ENCODE data around the gene KCNA10.

Gene KCNA10

DNA sequence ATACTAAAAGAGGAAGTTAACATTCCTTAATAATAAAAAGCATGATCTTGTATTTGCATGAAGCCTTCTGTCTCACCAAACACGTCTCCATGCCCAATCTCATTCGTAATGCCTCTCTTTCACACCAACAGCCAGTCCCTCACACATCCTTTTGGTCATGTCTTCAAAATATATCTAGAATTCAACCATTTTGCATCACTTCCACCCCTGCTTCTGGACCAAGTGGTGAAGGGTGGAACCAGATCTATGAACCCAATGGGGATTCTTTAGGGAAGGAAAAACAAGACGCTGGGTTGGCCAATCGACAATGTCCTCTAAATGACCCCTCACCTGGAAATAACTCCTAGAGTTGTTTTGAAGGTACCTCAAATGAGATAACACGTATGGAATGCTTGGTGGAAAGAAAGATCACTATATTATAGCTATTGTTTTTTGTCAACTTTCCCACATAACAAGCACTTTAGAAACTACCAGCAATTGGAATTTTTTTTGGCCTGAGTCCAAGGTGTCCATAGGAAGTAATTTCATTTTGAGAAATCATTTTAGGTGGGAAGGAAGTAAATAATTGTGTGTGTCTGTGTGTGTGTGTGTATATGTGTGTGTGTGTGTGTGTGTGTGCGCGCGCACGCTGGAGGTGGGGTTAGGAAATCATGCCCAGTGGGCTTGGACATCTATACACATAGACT is at the start of gene KCNA10:
KCNA10 (minus strand) TSS at position 51 of the 686 bp plus-strand sequence. CDS start 388 bp downstream, outside the sequence.
- DNase-seq, result no peak

DNA sequence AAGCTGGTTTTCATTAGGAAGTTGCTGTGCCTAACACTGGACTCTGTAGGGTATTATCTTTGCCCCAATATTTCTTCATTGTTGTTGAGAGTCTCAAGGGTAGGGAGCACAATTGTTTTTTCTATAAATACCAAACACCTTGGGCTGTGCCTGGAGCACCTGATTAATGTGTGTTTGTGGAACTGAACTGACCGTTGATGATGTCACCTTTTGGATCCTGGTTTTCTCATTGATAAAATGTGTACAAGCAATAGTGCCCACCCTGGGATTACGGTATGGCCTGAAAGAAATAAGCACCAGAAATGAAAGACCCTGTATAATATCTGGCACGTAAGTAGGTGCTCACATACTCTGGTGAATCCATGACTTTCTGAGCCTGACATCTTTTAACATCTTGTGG is 47.9 kb upstream of the KCNA10 start:
- DNase-seq, result no peak

DNA sequence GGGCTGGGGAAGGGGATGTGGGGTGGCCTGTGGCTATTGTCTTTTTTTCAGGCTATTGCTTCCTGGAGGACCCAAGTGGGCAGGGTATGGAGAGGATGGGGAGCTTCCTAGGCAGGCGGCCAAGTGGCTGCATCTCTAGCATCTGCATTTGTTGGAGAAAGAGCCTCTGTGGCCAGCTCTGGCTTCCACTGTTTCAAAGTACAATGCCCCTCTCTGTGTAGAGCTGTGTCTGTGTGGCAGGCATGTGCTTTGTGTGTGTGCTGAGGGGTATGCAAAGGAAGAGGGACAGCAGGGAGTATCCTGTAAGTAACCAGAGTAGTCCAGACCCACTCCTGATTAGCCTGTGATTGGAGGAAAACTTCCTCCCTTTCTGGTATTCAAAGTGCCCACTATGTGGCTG is 46.6 kb upstream of the KCNA10 start:
- no peak for DNase-seq

DNA sequence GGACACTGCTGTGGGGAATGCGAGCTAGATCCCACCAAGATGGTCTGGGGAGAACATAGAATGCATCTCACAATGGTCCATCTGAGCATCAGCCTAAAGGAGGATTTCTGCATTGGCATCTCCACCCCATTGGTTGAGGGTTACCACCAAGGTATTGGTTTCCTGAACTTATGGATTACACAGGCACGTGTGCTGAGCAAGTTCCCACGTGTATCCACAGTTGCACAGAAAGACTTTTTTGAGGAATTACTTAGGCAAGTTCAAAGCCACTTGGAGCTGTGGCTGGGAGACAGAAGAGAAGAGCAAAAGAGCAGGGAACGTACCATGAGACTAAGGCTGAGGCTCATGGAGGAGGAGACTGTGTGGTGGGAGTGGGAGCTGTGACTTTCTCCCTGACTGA is 44.1 kb upstream of the KCNA10 start:
- DNase-seq, result no peak

DNA sequence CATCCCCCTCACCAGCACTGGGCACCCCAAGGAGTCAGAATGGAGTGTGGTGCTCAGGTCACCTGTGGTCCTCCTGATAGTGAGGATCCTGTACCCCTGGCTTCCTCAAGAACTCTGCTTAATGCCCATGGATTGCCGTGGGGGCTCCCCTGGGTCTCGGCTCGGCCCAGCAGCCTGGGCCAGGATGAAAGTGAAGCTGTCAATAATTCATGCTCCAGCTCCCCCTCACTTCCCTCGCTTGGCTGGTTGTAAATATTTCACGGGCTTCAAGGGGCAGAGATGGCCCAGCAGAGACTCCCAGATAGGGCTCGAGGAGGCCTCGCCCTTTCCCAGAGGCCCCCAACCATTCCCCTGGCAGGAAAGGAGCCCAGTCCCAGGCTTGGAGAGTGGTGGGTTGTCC is 42.6 kb upstream of the KCNA10 start:
- no peak for DNase-seq

DNA sequence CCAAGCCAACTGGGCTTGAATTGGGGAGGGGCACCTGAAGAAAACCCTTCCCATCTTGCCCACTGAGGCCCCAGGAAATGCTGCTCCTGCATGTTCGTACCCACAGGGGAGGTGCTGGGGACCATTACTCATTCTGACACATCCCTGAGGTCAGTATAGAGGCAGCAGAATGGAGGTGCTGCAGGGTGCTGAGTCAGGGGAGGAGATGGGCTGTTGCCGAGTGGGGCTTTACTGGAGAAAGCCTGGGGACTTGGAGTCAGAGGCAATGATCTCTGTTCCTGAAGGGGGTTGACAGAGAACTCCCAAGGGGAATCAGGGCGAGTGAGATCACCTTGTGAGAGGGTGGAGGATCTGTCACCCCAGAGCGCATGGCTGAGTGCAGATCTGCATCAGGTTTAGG is 40.2 kb upstream of the KCNA10 start:
- no peak for DNase-seq

DNA sequence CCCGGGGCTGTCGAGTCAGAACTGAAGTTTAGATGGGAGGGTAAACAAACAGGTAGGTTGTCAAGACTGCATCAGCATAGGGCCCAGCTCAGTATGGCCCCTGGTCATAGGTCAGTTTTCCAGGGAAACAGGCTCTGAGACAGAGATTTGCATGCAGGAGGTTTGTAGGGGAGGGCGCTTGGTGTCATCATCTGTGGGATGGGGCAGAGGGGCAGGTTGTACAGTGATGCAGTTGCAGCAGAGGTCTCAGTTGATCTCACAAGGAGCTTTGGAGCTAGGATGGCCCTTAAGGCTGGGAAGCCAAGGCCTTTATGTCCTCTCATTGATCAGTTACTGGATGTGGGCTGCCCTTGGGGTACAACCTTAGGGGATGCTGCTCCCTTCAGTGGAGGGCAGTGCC is 38.5 kb upstream of the KCNA10 start:
- no peak for DNase-seq

DNA sequence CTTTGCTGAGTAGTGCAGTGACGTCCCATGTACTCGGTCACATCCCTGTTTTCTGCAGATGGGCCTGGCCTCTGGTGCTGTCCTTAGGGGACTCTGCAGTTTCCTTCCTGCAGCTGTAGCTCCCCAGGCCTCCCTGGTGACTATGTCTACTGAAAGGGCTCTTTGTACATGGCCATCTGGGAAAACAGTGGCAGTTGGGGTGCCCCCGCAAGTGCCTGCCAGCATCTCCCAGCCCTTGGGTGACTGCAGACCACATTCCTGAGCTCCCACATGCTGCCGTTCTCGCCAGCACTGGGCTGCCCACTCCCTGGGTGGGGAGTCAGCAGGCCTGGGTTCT is 37.5 kb upstream of the KCNA10 start:
- no peak for DNase-seq

DNA sequence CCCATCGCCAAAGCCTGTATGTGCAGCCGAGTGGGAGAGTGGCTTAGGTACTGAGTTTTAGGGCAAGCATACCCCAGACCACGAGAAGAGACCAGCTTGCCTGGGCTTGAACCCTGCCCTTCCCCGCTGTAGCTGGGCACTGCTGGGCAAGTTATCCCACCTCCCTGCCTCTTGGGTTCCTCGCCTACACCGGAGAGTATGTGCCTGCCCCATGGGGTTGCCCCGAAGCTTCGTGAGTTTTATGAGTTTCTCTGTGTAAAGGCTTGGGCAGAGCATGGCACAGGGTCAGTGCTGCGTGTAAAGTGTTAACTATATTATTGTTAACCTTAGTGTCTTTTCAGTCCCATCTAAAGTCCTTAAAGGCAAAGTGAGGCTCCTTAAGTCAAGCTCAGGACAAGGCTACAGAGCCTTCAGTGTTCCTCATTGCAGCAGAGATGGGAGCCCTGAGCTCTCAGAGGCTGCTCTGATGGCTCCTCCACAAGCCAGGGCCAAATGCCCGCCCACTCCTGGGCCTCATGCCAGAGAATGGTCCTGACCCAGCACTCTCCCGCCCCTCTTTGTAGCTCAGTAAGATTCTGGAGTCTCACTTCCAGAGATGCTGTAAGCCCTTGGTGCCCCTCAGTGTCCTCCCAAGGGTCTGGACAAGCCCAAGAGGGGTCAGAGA is 37.0 kb upstream of the KCNA10 start:
- DNase-seq, result no peak

DNA sequence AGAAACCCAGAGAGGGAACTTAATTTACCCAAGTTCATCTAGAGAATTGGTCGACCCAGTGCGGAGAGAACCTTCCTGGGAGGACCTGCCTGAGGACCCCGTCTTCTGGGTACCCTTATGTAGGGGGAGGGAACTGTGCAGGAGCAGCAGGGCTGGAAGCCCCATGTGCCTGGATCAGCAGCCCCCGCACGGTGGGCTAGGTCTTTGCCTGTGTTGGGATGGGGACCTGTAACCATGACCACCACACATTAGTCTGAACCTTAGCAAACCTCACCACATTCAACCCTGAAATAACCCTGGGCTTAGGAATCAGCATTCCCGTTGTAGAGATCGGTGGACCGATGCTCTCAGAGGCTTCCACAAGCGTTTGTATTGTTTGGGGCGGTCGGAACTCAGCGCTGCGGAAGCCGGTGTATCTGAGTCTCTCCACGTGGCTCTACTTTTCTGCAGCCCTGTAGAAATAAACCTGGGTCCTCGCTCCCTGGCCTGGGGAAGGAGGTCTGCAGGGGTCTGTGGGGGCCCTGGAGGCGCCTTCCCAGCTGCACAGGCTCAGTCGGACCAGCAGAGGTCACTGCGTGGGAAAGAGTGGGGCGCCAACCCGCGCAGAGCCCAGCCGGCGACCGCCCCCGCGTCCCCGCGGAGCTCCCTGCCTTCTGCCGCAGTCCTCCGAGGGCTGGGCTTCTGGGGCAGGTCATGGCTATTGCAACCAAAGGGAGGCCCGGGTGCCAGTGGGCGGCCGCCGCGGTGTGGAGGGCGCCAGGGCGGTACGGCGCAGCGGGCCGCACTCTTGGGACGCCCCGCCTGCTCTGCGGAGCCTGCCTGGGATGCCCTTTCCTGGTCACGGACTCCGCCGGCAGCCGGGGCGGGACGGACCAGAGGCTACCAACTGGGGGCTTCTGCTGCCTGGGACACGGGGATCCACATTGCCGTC is 36.2 kb upstream of the KCNA10 start:
- DNase-seq, result peak; percentile 53 to 57

DNA sequence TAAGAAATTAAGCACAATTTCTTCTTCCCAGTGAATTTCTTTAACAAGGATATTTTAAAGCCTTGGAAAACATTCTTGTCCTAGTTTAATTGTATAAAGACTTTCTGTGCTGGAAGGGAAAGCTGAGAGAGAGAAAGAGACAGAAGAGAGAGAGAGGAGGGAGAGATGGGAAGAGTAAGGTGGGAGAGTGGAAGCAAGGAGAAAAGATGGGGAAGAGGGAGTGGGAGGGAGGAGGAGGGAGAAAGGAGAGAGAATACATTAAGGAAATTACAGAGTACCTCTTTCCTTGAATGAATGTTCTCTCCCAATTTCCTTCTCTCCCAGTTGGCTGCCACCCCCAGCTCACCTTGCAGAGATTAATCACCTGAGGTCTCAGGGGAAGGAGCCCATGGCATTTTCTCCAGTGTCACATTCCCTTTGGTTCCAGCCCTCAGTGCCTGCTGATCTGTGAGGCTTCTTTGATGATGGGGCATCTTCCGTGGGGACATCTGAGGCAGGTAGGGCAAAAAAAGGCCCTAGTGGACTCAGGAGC is 32.4 kb upstream of the KCNA10 start:
- DNase-seq, result no peak

DNA sequence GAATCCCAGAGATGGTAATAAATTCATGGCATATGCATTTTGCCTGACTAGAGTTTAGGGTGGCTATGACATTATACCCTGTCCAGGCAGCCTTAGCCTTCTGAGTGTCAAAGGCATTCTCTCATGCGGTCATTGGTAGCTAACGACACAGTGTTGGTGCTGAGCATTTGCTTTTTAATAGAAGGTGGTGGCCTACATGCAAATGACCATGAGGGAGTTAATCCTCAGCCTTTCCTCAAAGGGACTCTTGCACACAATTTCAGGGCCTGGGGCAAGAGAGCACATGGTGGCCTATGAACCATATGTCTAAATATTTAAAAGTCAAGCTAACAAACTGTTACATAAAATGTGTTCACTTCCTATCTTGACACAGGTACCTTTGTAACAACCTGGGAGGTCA is 30.9 kb upstream of the KCNA10 start:
- no peak for DNase-seq

DNA sequence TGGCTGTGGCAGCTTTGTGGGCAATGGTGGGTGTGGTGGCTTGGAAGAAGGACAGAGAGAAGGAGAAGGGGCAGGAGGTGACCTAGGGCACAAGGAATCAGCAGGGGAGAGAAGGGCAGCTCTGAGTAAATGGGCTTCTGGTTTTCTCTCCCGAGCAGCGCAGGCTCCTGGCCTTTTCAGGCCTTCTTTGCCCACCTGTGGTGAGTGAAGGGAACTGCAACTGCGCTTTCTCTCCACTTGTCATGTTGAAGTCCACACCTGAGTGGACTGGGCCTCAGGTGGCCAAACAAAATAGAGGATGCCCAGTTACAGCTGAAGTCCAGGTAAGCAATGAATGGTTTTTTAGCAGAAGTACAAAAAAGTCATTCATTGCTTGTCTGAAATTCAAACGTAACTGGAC is 29.4 kb upstream of the KCNA10 start:
- DNase-seq, result no peak

DNA sequence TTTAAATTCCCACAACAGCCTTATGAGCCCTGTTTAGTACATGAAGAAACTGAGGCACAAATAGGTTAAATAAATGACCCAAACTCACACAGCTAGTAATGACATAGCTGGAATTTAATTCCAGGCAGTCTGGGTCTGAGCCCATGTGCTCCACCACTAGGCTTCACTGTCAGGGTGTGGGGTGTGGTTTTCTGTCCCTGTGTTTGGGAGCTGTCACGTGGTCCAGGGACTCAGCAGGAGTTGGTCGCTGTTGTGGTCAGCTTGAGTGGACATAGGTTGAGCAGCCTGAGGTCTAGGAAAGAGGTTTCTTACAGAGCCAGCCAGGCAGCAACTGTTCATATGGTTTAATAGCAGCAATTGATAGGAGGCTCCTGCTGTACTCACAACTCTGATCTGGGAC is 28.0 kb upstream of the KCNA10 start:
- DNase-seq, result no peak

DNA sequence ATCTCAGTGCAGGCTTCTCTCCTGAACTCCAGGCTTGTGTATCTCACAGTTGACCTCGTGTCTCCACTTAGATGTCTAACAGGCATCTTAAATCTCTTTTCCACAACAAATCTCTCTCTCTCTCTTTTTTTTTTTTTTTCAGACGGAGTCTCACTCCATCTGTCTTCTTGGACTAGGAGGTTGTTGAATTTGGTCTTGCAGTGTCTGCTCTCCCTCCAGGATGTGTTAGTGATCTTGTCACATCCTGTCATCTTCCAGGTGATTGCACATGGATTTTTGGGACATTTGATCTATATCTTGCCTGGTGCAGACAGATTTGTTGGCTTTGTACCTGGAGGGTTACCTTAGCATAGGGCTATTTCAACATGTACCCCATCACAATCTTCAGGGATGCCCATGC is 26.5 kb upstream of the KCNA10 start:
- DNase-seq, result no peak

DNA sequence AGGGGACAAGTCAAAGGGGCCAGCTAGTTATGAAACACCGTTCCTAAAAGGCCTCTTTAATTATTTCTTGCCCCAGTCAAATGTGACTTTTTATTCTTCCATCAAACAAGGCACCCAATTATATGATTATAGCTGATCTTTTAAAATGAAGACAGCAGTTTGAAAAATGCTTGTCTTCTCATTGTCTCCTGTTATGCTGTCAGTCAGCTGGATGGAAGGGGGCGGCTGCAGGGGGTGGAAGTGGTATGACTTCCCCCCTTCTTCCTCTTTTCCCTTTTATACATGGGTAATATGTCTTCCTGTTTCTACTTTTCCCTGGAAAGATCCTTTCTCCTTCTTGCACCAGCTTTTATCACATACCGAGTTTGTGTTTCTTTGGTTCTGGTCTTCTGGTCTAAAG is 25.8 kb upstream of the KCNA10 start:
- DNase-seq, result no peak

DNA sequence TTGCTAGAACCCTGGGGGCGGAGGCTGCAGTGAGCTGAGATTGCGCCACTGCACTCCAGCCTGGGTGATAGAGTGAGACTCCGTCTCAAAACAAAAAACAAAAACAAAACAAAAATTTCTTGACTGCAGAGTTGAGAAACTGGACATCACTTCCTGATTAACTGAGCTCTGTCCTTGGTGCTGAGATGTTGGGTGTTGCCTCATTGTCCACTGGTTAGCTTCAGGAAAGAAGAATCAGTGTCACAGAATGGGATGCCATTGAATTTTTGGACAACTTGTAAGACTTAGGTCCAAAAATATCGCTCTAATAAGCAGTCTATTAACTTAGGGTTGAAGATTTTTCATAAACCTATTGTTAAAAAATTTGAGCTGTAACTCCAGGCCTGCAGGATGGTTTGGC is 23.8 kb upstream of the KCNA10 start:
- DNase-seq, result no peak

DNA sequence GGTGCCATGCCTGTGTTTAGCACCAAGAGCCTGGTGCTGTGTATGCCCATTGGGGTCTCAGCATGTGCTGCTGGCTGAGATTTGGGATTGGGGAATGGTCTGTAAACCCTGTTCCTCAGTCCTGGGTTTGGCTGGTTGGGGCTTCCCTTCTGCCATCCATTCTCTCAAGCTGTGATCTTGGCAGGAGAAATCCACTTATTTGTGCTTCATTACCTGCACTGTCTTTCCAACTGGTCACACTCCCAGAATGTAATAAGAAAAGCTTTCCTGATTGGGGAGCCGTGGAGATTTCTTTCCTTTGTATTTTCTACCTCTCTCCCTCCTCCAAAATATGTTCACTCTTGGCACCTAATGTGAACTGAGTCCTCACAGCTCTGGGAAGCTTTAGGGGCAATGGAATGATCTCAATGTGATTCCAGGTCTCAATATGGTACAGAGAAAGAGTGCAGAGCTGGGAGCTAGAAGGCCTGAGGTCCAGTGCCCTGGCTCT is 23.0 kb upstream of the KCNA10 start:
- DNase-seq, result no peak

DNA sequence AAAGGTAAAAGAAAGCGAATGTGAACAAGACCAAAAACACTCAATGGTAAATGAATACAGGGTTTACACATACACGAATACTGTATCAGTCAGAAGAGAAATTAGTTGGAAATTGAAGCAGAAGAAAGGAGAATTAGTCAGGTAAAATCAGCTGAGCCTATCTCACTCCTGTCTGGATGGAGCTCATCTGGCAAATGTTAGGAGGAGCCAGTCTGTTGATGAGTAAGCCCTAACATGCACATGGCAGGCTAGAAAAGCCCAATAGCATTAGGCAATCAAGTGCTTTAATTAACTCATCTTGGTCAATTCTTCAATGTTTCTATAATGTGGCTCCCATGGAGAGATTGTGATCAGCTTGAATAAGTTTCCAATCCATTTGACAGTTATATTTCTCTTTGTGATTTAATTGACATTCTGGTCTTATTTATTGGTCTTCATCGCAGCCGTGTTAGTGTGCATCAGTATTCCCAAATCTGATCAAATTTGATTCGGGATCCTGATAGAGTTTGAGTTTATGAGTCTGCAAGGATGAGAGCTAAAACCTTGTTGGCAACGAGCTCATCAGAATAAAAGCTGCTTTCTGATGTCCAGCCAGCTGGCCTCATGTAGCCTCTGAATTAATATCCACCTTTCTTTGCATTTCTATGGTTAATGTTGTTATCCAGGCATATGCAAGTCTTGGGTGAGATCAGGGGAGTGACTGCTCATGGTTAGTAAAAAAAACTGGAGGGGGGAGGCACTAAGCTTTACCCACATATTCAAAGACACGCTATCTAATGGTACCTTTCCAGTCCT is 22.1 kb upstream of the KCNA10 start:
- no peak for DNase-seq

DNA sequence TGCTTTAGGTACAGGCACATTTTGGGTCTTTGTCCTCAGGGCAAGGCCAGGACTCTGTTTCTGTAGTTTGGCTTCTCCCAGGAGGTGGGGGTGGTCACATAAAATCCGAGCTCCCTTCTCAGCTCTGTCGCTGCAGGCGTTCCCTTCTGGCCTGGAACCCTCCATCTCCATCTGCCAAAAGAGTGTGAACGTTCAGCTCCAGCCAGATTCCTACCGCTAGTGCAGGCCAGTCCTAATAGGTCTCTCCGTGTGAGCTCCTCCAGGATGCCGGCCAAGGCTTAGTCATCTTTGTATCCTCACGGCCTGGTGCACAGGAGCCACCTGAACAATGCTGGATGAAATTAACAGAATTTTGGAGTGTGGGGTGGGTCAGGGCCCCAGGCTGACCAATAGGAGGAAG is 19.9 kb upstream of the KCNA10 start:
- DNase-seq, result no peak

DNA sequence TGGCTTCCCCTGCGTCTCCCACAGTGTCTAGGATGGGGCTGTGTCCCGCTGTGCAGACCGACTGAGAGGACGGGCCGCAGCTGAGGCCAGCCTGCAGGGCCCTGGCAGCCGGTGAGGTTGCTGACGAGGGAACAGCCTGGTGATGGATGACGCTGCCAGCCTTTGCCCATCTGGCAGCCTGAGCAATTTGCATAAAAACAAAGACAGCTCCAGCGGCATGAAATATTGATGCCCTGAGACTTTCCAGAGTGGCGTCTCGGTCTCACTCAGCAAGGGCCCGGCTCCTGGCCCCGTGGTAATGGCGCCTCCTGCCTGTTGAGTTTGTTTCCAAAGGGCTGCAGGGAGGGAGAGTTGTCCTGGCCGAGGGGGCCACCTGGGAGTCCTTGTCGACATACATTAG is 19.1 kb upstream of the KCNA10 start:
- no peak for DNase-seq

DNA sequence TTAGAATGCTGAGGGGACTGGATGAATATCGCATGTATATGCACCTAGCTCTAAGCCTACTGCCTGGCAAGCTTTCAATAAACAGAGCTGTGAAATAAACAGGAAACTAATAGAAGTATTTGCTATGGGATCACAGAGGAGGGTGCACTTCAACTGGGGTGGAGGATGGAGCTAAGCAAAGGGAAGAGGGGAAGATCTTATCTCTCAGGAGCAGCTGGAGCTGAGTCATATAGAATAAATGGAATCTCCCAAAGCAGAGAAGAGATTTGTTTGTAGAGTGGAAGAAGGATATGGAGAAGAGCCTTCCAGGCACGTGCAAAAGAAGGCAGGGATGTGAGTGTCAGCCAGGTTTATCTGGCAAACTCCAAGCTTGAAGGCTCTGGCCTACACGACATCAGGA is 17.0 kb upstream of the KCNA10 start:
- no peak for DNase-seq

DNA sequence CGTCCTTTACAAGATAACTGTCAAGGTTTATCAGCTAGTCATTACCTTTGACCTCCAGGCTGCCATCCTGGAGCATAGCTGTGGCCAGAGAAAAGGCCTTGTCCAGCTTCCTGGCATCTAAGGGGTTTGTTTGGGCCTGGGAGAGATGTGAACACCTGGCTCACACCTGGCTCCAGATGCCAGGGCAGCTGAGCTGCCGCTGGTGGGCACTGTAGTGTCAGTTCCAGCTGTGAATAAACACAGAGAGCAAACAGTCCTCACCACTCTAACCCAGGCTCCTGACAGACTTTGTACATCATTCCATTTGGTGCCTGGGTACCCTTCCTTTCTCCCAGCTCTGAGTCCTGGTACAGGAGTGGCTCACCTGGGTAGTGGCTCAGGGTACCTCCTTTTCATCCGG is 14.3 kb upstream of the KCNA10 start:
- DNase-seq, result no peak

All from CD4-positive, alpha-beta T cell treated with Interleukin-1 beta for 1 hour (primary cell).